T-helper 22 cell (primary cell): ENCODE measurements around the gene PLXNA4.

Experiments
- DNase-seq: peaks from one replicate; pipeline ENCODE4 v3.0.0-alpha.2; 2020; ENCODE audit warnings: low read depth

PLXNA4 gene

DNA sequence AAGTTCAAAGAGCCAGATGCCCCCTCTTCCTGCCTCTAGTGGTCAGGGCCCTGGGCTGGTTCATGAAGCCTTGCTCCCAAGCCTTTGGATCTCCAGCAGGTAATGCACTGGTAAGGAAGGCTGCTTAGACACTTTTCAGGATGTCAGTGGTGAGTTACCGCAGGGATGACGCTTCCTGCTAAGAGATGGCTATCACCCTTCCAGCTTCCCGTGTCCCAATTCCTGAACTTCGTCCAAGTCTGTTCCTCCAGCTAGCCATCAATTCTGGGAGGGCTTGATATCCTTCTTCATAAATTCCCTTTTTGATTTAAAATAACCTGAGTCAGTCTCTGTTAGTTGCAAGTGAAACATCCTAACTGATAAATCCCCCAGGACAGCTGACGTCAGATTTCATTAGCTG lies 221.2 kb downstream of the PLXNA4 start:
- no peak for DNase-seq

DNA sequence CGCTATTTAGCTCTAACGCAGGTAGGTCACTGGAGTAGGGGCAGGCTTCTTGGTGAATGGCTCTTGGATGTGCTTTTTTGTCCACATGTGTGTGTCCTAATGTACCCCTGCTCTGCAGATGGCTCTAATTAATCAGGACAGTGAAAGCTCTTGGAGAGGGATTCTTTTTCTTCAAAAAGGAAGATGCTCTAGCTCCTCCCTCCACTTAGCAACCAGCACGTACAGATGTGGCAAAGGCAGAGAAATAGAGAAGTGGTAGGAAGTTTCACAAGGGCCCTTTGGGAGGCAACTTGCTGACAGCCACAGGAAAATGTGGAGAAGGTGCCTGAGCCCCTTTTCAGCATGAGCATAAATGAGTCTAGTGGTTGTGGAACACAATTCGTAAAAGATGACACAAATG lies 221.7 kb downstream of the PLXNA4 start:
- DNase-seq, result no peak

DNA sequence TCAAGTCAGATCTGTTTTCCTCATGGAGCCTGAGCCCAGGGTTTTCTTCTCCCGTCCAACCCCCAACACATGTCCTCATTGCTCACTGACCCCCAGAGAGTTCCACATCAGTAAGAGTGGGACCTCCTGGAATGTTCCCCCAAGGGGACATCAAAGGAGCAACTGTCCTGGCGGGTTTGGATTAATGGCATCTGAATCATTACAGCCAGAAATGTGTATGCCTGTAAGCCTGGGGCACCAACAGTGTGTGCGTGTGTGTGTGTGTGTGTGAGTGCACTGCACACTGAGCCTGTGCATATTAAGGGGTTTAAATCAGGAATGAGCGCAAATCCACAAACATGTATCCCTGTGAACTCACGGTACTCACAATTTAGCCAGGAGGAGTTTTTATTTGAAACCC lies 222.3 kb downstream of the PLXNA4 start:
- no peak for DNase-seq

- DNase-seq, result no peak
These were observed 223.5 kb downstream of the PLXNA4 start for GRCh38 chr7:132352800-132353199.

DNA sequence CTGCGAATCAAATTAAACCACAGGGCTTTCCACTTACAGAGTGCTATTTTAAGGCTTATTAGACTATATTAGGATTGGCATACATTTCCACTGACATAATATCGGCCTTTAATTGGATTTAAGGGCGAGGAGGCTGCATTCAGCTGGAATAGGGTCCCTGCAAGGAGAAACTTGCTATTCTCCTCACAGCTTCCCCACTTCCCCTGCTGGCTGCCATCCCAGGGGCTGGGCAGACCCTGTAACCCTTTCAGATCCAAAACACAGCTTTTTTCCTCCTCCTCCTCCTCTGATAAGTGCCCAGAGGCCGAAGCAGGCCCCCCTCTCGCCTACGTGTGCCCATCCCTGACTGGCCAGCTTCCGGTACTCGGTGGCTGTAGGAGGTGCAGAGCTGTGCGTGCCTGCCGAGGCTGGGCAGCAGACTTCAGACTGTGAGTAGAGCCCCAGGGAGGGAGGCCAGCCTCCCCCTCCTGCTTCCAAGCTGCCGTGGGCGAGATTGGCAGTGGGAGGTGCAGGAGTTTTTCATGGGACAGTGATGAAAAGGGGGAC lies 224.2 kb downstream of the PLXNA4 start:
- DNase-seq, result no peak

GRCh38 chr7:132350741-132351140 lies 225.5 kb downstream of the PLXNA4 start:
- no peak for DNase-seq

DNA sequence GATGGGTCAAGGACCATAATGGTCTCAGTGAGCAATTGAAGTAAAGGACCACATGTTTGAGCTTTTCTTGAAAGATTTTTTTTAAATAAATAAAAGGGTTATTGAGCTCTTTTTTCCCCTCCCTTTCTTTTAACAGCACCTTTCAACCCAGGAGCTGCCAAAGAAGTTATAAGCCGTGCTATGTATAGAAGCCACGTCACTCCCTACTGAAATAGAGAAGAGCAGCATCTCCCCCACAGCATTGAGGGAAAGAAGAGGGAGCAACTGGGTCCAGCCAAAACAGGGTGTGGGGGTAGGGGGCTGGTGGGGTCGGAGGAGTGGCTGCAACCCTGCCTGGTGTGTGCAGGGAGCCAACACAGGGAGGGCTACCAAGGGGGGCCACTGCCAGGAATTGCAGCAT lies 227.2 kb downstream of the PLXNA4 start:
- DNase-seq, result no peak

- no peak for DNase-seq
These were observed 227.9 kb downstream of the PLXNA4 start for GRCh38 chr7:132348341-132348740.

- DNase-seq, result no peak
These were observed 228.4 kb downstream of the PLXNA4 start for GRCh38 chr7:132347858-132348257.

- DNase-seq, result no peak
These were observed 229.1 kb downstream of the PLXNA4 start for GRCh38 chr7:132347123-132347522.

GRCh38 chr7:132345543-132346129 lies 230.6 kb downstream of the PLXNA4 start:
- no peak for DNase-seq

DNA sequence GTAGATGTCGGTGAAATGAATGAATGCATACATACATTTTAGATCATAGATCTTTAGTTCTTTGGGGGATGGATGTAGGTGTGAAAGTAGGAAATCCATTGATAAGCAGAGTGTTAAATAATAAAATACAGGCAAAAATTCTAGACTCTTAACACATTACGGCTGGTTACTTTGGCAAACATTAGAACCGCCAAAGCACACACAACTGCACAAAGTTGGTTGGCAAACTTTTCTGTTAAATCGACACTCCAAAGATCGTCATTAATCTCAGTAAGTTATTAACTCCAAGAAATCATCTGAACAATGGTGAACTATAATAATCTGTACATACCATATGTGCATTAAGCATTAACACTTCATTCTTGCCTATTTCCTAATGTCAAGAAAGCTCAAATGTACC lies 231.2 kb downstream of the PLXNA4 start:
- no peak for DNase-seq

DNA sequence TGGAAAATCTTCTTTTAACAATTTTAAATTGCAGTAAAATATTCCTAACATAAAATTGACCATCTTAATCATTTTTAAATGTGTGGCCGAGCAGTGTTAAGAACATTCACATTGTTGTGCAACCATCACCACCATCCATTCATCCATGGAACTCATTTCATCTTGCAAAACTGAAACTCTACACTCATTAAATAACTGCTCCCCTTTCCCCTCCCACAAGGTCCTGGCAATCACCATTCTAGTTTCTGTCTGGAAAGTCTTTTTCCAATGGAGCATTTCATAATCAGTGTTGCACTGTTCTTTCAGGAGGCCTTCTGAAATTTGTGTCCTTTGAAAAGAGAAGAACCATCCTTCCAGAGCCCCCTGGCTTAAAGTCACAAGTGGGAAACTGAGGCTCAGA lies 233.1 kb downstream of the PLXNA4 start:
- DNase-seq, result no peak

DNA sequence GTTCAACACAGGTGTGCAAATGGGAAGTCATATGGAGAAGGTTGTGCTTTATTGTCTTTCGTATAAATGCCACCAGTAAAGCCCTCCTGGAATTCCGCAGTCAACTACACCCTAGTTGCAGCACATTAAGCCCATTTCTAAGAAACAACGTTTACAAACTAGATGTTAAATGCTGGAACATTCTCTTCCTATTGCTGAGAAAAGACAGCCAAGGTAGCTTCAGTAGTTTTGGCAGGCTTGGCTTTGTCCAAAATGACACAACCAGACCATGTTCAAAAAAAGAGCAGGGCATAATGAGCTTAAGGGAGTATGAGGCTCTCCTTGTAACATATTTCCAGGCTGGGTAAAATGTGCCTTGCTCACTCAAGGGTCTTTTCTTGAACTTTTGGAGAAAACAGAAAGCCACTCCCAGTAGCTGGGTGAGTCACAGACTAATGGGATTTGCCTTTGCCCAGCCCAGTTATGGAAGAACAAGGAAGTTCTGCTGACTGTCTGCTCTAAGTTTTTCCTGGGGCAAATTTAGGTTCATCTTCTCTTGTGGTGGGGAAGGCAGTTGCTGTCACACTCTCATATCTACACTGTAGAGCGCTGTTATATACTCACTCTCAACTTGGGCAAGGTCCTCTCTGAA lies 238.7 kb downstream of the PLXNA4 start:
- DNase-seq, result no peak

DNA sequence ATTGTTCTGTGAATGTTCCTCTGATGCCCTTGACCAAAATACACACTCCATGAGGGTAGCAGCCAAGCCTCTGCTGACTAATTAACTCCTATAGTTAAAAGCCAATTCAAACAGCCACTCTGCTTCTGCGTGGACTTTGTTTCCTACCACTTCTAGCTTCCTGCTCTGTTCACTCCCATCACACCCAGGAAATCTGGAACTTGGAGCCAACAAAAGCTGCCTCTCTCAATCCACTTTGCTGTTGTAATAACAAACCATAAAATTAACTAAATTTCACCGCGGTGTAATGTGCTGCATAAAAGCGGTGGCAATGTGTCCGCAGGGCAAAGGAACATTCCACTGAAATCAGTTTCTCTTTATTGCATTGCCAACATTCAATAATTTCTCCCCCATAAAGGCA lies 239.5 kb downstream of the PLXNA4 start:
- no peak for DNase-seq

DNA sequence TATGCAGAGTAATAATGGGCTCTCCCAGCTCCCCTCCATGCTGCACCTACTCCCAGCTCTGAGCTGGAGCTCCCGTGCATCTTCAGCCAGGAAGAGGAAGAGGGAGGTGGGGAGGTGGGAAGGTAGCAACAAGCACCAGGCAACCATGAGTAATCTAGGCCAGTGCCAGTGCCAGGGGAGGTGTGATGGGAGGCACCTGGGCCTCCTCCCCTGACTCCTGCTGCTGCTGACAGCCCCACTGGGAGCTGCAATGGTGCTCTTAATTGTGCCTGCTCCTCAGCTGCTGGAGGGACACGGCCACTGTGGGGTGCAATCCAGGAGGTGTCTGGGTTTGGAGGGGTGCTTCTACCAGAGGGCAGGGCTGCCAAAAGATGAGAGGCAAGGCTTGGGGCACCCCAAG lies 243.0 kb downstream of the PLXNA4 start:
- DNase-seq, result no peak

DNA sequence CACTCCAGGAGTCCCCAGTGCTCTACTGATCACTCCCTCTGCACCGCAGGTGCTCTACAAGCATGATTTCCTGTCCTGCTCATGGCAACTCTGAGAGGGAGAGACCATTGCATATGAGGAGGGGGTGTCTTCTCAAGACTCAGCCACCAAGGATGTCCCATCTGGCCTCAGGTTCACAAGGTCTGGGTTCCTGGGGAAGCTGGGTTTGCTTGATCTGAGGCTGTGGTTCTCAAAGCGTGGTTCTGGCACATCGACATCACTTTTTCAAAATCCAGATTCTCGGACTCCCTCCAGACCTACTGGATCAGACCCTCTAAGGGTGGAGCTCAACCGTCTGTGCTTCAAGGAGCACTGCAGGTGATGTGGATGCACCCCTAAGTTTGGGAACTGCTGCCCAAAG lies 247.5 kb downstream of the PLXNA4 start:
- no peak for DNase-seq

GRCh38 chr7:132328047-132328620 lies 248.1 kb downstream of the PLXNA4 start:
- DNase-seq, result no peak

- DNase-seq, result no peak
These were observed 249.2 kb downstream of the PLXNA4 start for GRCh38 chr7:132326878-132327589.

GRCh38 chr7:132322970-132323369 lies 253.3 kb downstream of the PLXNA4 start:
- DNase-seq, result no peak

DNA sequence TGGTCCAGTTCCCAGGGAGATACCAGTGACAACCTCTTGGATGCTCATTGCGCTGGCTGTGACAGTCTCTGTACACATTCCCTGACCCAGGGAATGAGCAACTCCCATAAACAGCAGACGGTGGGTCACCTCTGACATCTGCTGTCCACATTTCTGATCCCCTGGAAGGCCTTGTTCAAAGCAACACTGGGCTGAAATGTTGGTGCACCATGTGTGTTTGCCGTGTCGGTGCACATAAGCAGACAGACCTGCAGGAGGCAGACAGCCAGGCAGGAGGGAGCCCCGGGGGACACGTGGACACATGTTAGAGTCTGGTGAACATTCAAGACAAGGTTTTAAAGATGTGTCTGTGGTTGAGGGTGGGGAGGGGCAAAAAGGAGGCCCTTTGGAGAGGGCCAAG lies 254.9 kb downstream of the PLXNA4 start:
- DNase-seq, result no peak

GRCh38 chr7:132319481-132319880 lies 256.8 kb downstream of the PLXNA4 start:
- DNase-seq, result no peak
